Keratinocyte (primary cell): Measurements from ENCODE around the gene UBE2L6.

Source experiments
- EZH2 ChIP-seq: IDR thresholded peaks from one replicate; pipeline ENCODE4 v1.6.1; 2012; ENCODE audit warnings: inconsistent platforms, mild to moderate bottlenecking, low read length, moderate library complexity
- TF ChIP-seq, protein P1 (sequence below), 3 experiments: IDR thresholded peaks in 1 of 3; conservative IDR thresholded peaks in 1 of 3; optimal IDR thresholded peaks in 1 of 3; 2 replicates in 2 of 3; 3 replicates in 1 of 3; pipeline versions ENCODE3 to v1.5.1; 2011; ENCODE audit warnings: low read length in 3 of 3, mild to moderate bottlenecking in 3 of 3, moderate library complexity in 2 of 3, control low read depth in 1 of 3, inconsistent platforms in 1 of 3; ENCODE audit not compliant: insufficient read depth in 2 of 3; ENCODE audit errors: extremely low read depth in 1 of 3

DNA sequence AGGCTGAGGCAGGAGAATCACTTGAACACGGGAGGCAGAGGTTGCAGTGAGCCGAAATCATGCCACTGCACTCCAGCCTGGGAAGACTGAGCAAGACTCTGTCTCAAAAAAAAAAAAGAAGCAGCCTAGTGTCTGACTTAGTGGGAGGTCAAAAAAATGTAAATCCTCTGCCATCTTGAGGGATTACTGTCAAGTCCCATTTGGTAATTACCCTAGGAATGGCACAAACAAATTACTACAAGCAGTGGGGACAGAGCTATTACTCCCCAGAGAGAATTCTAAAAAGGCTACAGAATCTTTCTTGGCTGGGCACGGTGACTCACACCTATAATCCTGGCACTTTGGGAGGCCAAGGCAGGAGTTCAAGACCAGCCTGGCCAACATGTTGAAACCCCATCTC lies 33.8 kb upstream of the UBE2L6 start:
- TF ChIP-seq, protein P1, sequence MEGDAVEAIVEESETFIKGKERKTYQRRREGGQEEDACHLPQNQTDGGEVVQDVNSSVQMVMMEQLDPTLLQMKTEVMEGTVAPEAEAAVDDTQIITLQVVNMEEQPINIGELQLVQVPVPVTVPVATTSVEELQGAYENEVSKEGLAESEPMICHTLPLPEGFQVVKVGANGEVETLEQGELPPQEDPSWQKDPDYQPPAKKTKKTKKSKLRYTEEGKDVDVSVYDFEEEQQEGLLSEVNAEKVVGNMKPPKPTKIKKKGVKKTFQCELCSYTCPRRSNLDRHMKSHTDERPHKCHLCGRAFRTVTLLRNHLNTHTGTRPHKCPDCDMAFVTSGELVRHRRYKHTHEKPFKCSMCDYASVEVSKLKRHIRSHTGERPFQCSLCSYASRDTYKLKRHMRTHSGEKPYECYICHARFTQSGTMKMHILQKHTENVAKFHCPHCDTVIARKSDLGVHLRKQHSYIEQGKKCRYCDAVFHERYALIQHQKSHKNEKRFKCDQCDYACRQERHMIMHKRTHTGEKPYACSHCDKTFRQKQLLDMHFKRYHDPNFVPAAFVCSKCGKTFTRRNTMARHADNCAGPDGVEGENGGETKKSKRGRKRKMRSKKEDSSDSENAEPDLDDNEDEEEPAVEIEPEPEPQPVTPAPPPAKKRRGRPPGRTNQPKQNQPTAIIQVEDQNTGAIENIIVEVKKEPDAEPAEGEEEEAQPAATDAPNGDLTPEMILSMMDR (optimal IDR thresholded peaks at IDR 0.05 in 1 of 3, IDR thresholded peaks at IDR 0.05 in 1 of 3, conservative IDR thresholded peaks at IDR 0.05 in 1 of 3; ENCODE audit: extremely low read depth in 1 of 3, insufficient read depth in 2 of 3, low read length in 3 of 3): no peak
- TF ChIP-seq EZH2: no peak
